ENCODE data around the gene MTCH2. TPM values are rescaled to one million over a fixed set of nuclear protein-coding genes. Genes with fewer than 3 reads are reported as not detected.

MTCH2 gene
- total and polyA plus RNA-seq, 3 donors from 2014 or later: 71.1 to 396 (median 98.8) TPM

DNA sequence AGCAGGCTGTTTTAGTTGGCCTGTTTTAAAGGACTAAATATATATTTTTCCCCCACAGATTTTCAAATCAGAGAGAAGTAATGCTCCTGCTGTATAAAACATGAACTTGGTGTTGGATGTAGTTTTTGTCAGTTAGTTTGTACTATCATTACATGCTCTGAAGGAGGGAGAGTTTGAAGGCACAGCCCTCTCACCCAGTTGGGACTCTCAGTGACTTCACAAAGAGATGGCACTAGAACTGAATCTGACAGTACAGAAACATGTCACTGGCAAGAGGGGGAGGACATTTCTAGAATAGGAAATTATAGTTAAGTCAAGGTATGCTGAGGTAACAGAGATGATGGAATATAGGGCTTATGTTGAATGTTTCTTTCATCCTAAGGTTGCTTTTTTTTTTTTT is 27.1 kb downstream of the MTCH2 start:
- no peaks in the 10 kb centered on the region for H3K27me3 ChIP-seq
- H3K9me3 ChIP-seq: no peaks in the 10 kb centered on the region
- H3K4me1 ChIP-seq: no peaks in the 10 kb centered on the region
- TF ChIP-seq, protein P1, sequence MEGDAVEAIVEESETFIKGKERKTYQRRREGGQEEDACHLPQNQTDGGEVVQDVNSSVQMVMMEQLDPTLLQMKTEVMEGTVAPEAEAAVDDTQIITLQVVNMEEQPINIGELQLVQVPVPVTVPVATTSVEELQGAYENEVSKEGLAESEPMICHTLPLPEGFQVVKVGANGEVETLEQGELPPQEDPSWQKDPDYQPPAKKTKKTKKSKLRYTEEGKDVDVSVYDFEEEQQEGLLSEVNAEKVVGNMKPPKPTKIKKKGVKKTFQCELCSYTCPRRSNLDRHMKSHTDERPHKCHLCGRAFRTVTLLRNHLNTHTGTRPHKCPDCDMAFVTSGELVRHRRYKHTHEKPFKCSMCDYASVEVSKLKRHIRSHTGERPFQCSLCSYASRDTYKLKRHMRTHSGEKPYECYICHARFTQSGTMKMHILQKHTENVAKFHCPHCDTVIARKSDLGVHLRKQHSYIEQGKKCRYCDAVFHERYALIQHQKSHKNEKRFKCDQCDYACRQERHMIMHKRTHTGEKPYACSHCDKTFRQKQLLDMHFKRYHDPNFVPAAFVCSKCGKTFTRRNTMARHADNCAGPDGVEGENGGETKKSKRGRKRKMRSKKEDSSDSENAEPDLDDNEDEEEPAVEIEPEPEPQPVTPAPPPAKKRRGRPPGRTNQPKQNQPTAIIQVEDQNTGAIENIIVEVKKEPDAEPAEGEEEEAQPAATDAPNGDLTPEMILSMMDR (IDR thresholded peaks at IDR 0.05): no peak
- no peak for TF ChIP-seq POLR2A (IDR thresholded peaks at IDR 0.05)
- no peaks in the 10 kb centered on the region for H3K36me3 ChIP-seq (ENCODE audit: low read depth, missing control alignments)
- H3K4me3 ChIP-seq: no peak overlapping the region
- intact Hi-C loops (cut with DNase I; ENCODE audit: low total_unique reads): no loop called here
- DNase-seq: no peak
- H3K27ac ChIP-seq: no peak overlapping the region

DNA sequence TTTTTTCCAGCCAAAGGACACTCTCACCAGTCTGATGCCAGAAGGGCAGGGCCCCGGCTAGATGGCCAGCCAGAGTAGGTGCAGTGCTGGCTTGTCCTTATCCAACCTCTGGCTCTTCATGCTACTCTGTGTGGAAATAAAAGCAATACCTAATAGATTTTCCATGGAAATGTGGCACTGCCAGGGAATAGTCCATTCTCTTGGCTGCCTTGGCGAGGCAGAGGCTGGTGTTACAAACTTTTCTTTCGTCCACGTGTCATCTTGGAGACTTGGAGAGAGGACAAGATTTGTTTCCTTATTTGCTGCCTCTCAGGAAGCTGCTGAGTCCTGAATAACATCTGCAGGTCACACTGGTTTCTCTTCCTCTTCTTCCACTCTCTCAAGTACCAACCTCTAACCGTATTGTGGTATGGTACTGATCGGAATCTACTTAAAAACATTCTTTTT is 31.0 kb downstream of the MTCH2 start:
- TF ChIP-seq, protein P1 (IDR thresholded peaks at IDR 0.05): no peak
- no peak for TF ChIP-seq POLR2A (IDR thresholded peaks at IDR 0.05)
- no peaks in the 10 kb centered on the region for H3K27me3 ChIP-seq
- H3K4me1 ChIP-seq: peaks cover 3% of the 10 kb centered on the region
- no peak overlapping the region for H3K4me3 ChIP-seq
- H3K9me3 ChIP-seq: no peaks in the 10 kb centered on the region
- no peaks in the 10 kb centered on the region for H3K36me3 ChIP-seq (ENCODE audit: low read depth, missing control alignments)
- intact Hi-C loops (cut with DNase I; ENCODE audit: low total_unique reads): no loop called here
- DNase-seq: no peak
- 81 to 87% methylated on average over 6 of the region's 6 CpGs for WGBS, 2 donors
- H3K27ac ChIP-seq: no peak overlapping the region

DNA sequence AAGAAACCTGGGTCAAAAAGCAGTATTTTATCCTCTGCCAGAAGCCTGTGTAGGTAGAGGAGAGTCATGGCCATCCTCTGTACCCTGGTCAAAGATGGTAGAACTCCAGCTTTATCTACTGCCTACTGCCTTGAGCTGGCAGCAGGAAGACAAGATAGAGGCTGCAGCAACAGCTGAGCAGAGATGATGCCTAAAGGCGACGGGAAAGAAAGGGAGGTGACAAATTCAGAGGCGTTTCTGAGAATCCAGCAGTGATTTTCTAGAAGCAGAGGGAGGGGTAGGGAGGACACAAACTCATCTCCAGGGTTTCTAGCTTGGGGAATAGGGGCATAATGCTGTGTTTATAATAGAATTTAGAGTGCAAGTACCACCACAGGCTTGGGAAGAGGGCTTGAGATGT is 32.7 kb downstream of the MTCH2 start:
- WGBS, 2 donors: 71 to 76% methylated on average over 3 of the region's 3 CpGs
- Histone ChIP-seq H3K4me1 (peaks cover 3% of the 10 kb centered on the region), H3K36me3 (ENCODE audit: low read depth, missing control alignments) (no peaks in the 10 kb centered on the region), H3K27me3 (no peaks in the 10 kb centered on the region), H3K27ac (no peak overlapping the region), H3K4me3 (no peak overlapping the region), H3K9me3 (no peaks in the 10 kb centered on the region)
- TF ChIP-seq, protein P1 (IDR thresholded peaks at IDR 0.05): no peak
- no peak for TF ChIP-seq POLR2A (IDR thresholded peaks at IDR 0.05)
- intact Hi-C loops (cut with DNase I; ENCODE audit: low total_unique reads): no loop called here
- DNase-seq: no peak

DNA sequence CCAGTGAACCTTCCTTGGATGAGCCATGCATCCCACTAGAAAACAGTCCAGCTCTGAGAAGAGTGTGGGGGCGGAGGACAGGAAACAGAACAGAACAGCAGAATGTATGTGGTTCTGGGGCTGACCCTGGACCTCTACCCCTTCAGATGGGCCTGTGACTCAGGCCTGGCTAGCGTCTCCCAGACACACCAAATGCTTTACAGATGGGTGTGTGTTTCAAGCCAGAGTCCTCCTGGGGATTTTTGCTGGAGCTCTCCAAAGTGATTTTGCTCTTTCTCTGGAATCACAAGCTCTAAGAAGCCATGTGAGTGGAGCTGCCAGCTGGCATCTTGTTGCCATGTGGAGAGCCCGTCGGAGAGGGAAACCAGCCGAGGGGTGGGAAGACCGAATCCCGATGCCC is 35.0 kb downstream of the MTCH2 start:
- Histone ChIP-seq H3K36me3 (ENCODE audit: low read depth, missing control alignments) (no peaks in the 10 kb centered on the region), H3K27ac (no peak overlapping the region), H3K4me1 (peaks cover 3% of the 10 kb centered on the region), H3K9me3 (no peaks in the 10 kb centered on the region), H3K4me3 (no peak overlapping the region), H3K27me3 (no peaks in the 10 kb centered on the region)
- 52 to 56% methylated on average over 7 of the region's 7 CpGs for WGBS, 2 donors
- intact Hi-C loops (cut with DNase I; ENCODE audit: low total_unique reads): no loop called here
- DNase-seq: peak; percentile 55
- TF ChIP-seq POLR2A (IDR thresholded peaks at IDR 0.05): no peak
- TF ChIP-seq, protein P1 (IDR thresholded peaks at IDR 0.05): no peak

DNA sequence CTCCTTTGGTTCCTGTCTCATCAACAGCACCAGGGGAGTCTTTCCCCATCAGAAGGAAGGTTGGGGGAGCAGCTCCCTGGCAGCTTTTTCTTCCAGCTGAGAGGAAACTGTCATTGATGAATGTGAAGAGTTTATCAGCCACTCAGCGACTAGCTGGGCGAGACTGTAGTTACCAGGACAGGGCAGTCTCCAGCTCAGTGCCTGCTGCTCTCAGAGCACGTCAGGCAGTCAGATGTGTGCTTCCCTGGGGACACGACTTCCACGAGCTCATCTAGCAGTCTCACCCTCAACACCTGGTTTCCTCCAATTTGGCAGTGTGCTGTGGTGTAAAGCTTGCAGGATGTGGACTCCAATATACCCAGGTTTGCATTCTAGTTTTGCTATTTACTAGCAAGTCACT is 35.6 kb downstream of the MTCH2 start:
- H3K36me3 ChIP-seq (ENCODE audit: low read depth, missing control alignments): no peaks in the 10 kb centered on the region
- peaks cover 3% of the 10 kb centered on the region for H3K4me1 ChIP-seq
- no peak for DNase-seq
- H3K4me3 ChIP-seq: no peak overlapping the region
- no peak for TF ChIP-seq POLR2A (IDR thresholded peaks at IDR 0.05)
- TF ChIP-seq, protein P1 (IDR thresholded peaks at IDR 0.05): no peak
- intact Hi-C loops (cut with DNase I; ENCODE audit: low total_unique reads): no loop called here
- 57 to 70% methylated on average over 5 of the region's 5 CpGs for WGBS, 2 donors
- H3K27ac ChIP-seq: no peak overlapping the region
- H3K9me3 ChIP-seq: no peaks in the 10 kb centered on the region
- no peaks in the 10 kb centered on the region for H3K27me3 ChIP-seq

Data from testis (tissue), 3 donors.